ENCODE results near the gene DNAH14. TPM values are rescaled to one million over a fixed set of nuclear protein-coding genes. Genes with fewer than 3 reads are reported as not detected.

DNAH14 gene
- total and polyA plus RNA-seq, 2 of the 13 experiments (the other 11 are each of a cell fraction or from before 2014, with no cell fraction given), result 4.5 to 27.5 TPM

DNA sequence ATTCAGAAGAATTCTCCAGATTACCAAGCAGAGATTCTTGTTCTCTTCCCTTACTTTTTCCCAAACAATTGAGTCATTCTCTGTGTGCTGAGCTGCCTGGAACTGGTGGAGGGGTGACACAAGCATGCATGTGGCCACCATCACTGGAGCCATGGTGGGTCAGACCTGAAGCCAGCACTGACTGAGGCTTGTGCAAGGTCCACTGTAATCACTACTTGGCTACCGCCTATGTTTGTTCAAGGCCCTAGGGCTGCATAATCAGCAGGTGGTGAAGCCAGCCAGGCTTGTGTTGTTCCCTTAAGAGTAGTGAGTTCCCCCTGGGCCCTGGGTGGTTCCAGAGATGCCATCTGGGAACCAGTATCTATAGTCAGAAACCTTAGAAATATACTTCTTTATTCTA, 183.8 kb downstream of the DNAH14 start:
- Histone ChIP-seq H3K27me3 (ENCODE audit: control insufficient read depth in 1 of 2, insufficient read depth in 2 of 2, low read length in 2 of 2) (no peaks in the 10 kb centered on the region), H3K4me1 (ENCODE audit: insufficient read depth, low read length) (0 out of 2 replicates have a peak, but pooled peaks cover 8% of the 10 kb centered on the region), H3K36me3 (replicated peaks in 1 of 2; ENCODE audit: control insufficient read depth in 1 of 2, insufficient read depth in 2 of 2, low read length in 2 of 2) (no peaks in the 10 kb centered on the region), H3K4me2 (ENCODE audit: low read depth, low read length) (no peak overlapping the region), H2AFZ (ENCODE audit: low read length) (no peak overlapping the region), H3K9me3 (ENCODE audit: low read length) (no peaks in the 10 kb centered on the region), H3K9ac (ENCODE audit: insufficient read depth, low read depth, low read length) (no peak overlapping the region), H3K4me3 (replicated peaks in 1 of 3; ENCODE audit: insufficient read depth in 1 of 3, low read depth in 2 of 3, low read length in 3 of 3) (no peak overlapping the region), H4K20me1 (ENCODE audit: insufficient read depth, low read length) (no peaks in the 10 kb centered on the region), H3K27ac (ENCODE audit: extremely low read length, insufficient read depth, low read length) (no peak overlapping the region), H3K79me2 (ENCODE audit: insufficient read depth, low read length) (no peaks in the 10 kb centered on the region)
- no TSS peak for BruUV-seq (replicated peaks)
- TF ChIP-seq HCFC1 (IDR thresholded peaks at IDR 0.05; ENCODE audit: low read depth, low read length), result no peak
- TF ChIP-seq ZNF644 (CRISPR knock-in tag; IDR thresholded peaks at IDR 0.05; ENCODE audit: low read depth), result 0 out of 2 replicates have a peak, but pooled peaks have one; percentile 50
- no peak for TF ChIP-seq FOXA3 (CRISPR knock-in tag; IDR thresholded peaks at IDR 0.05)
- 0 out of 2 replicates have a peak, but pooled peaks have one; percentile 19 for TF ChIP-seq HNF4A (CRISPR knock-in tag; IDR thresholded peaks at IDR 0.05)
- POLR2A ChIA-PET, result no interaction called here
- CTCF ChIA-PET (ENCODE audit: low intra/inter-chr PET ratio, low total read pairs), result no interaction called here
- in situ Hi-C loops (cut with HindIII; ENCODE audit: extremely low pct_ligation_motif_present, low pct_unique_long_range_greater_than_20kb) (no loop called here), intact Hi-C loops (cut with micrococcal nuclease; ENCODE audit: unreplicated experiment) (no loop called here)
- no peak for DNase-seq (ENCODE audit: low spot score)
- ATAC-seq, result peak; percentile 67
- FAIRE-seq, result no peak
- WGBS (ENCODE audit: low lambda C conversion rate), result no CpG with 5 or more reads among the region's 1 CpG

DNA sequence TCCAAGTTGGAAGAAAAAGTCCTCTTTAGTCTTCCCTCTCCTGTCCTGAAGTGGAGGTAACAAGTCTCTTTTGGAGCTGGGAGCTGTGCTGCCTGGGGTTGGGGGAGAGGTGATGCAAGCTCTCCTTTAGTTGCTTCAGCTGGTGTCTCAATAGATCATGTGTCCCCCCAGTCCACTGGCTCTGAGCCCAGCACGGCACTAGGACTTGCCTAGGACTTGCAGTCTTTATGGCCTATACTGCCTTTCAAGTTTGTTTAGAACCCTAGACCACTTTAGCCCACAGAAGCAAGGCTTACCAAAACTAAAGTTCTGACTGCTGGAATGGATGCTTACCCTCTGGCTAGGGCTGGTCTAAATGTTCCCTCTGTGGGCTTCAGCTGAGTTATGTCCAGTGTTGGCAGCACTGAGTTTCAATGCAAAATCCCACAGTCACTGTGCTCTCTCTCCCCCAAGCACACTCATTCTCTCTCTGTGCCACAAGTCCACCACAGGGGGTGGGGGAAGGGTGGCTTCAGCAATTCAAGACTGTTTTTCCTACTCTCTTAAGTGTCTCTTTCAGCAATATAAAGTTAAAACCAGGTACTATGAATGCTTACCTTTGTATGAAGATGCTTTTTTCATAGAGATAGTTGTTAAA, 185.0 kb downstream of the DNAH14 start:
- in situ Hi-C loops (cut with HindIII; ENCODE audit: extremely low pct_ligation_motif_present, low pct_unique_long_range_greater_than_20kb), result no loop called here
- TF ChIP-seq, protein P1, sequence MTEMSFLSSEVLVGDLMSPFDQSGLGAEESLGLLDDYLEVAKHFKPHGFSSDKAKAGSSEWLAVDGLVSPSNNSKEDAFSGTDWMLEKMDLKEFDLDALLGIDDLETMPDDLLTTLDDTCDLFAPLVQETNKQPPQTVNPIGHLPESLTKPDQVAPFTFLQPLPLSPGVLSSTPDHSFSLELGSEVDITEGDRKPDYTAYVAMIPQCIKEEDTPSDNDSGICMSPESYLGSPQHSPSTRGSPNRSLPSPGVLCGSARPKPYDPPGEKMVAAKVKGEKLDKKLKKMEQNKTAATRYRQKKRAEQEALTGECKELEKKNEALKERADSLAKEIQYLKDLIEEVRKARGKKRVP (CRISPR knock-in tag; IDR thresholded peaks at IDR 0.05), result peak in 1 of 2 experiments; percentile 87; a peak in 2 of 4 replicates
- TF ChIP-seq KLF9 (CRISPR knock-in tag; IDR thresholded peaks at IDR 0.05; ENCODE audit: low read depth), result no peak
- 0 out of 2 replicates have a peak, but pooled peaks have one; percentile 25 for TF ChIP-seq CEBPG (CRISPR knock-in tag; IDR thresholded peaks at IDR 0.05)
- BruUV-seq (replicated peaks), result no TSS peak
- no peak for ATAC-seq
- ChIA-PET CTCF (ENCODE audit: low intra/inter-chr PET ratio, low total read pairs) (no interaction called here), POLR2A (no interaction called here)
- no peak overlapping the region for H3K4me2 ChIP-seq (ENCODE audit: low read depth, low read length)
- WGBS (ENCODE audit: low lambda C conversion rate), result 71% methylated on average over 1 of the region's 1 CpG
- H3K4me1 ChIP-seq (ENCODE audit: insufficient read depth, low read length), result 0 out of 2 replicates have a peak, but pooled peaks cover 8% of the 10 kb centered on the region
- H2AFZ ChIP-seq (ENCODE audit: low read length), result no peak overlapping the region
- H3K79me2 ChIP-seq (ENCODE audit: insufficient read depth, low read length), result no peaks in the 10 kb centered on the region
- H3K4me3 ChIP-seq (replicated peaks in 1 of 3; ENCODE audit: insufficient read depth in 1 of 3, low read depth in 2 of 3, low read length in 3 of 3), result no peak overlapping the region
- no peaks in the 10 kb centered on the region for H3K9me3 ChIP-seq (ENCODE audit: low read length)
- FAIRE-seq, result no peak
- DNase-seq (ENCODE audit: low spot score), result no peak
- H3K9ac ChIP-seq (ENCODE audit: insufficient read depth, low read depth, low read length), result no peak overlapping the region
- intact Hi-C loops (cut with micrococcal nuclease; ENCODE audit: unreplicated experiment), result no loop called here
- H3K36me3 ChIP-seq (replicated peaks in 1 of 2; ENCODE audit: control insufficient read depth in 1 of 2, insufficient read depth in 2 of 2, low read length in 2 of 2), result no peaks in the 10 kb centered on the region
- no peaks in the 10 kb centered on the region for H3K27me3 ChIP-seq (ENCODE audit: control insufficient read depth in 1 of 2, insufficient read depth in 2 of 2, low read length in 2 of 2)
- no peaks in the 10 kb centered on the region for H4K20me1 ChIP-seq (ENCODE audit: insufficient read depth, low read length)
- H3K27ac ChIP-seq (ENCODE audit: extremely low read length, insufficient read depth, low read length), result no peak overlapping the region
